GM21737 (cell line): ENCODE results near the gene SSH2.

Experiments used
- ATAC-seq: cut with Tn5 transposase; IDR thresholded peaks from one replicate; pipeline ENCODE4 v1.9.1; 2021; ENCODE audit warnings: mild to moderate bottlenecking, moderate library complexity; ENCODE audit not compliant: unreplicated experiment

SSH2 gene

GRCh38 chr17:29633886-29634285, 296.1 kb downstream of the SSH2 start:
- ATAC-seq, result no peak

- ATAC-seq, result no peak
These were observed 299.3 kb downstream of the SSH2 start for GRCh38 chr17:29630630-29631193.

DNA sequence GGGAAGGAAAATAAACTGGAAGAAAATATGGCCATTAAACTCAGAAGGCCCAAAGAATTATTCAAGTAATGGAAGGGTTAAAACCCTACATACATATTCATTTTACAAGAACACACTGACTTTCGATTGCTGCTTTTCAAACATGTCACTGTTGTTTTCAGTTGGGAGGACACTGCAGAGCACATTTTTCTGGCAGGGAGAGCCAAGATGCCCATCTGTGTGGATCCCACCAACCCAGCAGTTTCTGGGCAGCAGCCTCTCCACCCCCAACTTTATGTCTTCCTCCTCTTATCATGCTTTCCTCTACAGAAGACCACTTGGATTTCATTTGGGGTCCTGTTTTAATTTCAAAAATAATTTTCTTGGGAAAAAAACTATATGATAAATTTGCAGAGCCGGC, 300.2 kb downstream of the SSH2 start:
- no peak for ATAC-seq

DNA sequence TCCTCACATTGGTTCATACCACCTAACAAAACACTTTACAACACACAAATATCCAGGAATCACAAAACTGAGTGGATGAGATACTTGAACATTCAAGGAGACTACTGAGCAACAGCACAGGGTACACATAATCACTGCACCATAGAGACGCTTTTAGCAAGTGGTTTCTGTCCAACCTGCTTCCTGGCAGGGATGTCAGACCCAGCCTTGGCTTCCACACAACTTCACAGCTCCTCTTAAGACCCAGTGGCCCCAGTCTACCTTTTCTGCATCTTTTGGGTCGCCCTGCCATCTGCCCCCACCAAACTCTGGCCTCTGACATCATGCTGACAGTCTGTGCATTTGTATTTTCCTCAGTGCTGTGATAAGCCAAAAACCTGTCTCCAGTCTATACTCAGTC, 301.4 kb downstream of the SSH2 start:
- ATAC-seq, result no peak

DNA sequence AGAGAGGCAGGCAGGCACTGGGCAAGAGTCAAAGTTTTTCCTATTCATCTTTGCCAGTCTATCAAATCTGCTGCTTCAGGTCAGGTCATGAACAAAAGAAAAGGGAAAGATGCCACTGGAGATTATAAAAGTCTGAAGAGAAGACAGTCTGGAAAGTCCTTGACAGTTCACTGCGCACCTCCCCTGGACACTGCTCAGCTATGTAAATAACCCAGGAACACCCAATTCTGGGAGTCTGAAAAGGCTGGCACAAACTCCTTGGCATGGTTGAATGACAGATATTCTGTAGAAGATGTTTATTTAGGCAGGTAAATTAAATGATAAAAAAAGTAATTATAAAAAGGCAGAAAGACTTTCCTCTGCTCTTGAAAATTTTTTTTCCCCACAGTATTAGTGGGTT, 302.1 kb downstream of the SSH2 start:
- no peak for ATAC-seq

- ATAC-seq, result no peak
These were observed 304.8 kb downstream of the SSH2 start for GRCh38 chr17:29625037-29625750.

- no peak for ATAC-seq
These were observed 305.4 kb downstream of the SSH2 start for GRCh38 chr17:29624586-29624985.

DNA sequence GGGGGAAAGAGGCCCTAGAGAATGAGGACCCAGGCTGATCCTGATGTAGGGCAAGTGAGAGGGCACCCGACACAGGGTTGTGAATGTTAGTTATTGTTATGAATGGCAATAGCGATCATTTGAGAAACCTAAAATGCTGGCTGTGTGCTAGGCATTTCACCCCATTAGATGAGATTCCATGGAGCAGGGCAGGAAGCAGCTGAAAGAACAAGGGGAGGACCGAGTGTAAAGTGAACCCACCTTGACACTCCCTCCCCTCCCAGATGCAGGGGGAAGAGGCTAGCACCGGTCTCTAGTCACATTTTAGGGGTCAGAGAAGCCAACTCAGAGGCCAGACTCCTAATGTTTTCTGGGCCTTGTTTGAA, 306.8 kb downstream of the SSH2 start:
- no peak for ATAC-seq

DNA sequence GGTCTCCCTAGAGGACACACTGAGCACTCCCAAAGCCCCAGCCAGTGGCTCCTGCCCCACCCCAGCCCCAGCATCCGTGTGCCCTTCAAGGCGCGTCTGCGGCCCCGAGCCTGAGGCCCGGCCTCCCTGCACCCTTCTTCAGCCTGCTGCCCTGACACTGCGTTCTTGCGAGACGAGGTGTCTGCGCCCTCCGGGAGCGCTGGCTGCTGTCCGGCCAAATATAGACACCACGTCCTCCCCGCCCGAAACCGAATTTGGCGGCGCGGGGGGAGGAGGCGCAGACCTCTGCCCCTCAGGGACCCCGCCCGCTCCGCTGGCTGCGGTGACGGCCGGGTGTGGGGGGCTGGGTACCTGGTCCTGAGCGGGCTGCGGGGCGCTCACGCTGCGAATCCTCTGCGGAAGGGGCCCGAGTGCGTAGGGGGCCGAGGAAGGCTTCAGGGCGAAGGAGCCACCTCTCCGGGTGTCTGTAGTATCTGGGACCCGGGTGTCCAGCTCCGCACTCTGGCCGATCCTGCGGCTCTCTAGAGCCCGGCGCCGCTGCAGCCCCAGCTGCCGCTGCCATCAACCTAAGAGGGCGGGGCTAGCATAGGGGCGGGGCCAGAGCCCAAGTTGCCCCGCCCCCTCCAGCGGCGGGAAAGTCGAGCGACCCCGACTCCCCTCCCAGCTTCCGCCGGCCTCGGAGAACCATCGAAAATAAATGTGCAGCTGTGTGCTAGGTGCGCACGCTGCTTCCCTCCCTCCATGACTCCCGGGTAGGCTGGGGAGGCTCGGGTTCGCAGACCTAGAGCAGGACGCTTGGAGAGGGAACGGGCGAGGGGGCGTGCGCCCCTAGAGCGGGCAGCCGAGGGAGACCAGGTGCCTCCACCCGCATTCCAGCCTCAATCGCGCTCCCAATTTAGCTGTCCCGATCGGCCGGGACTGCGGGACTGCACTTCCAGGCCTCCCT, 307.4 kb downstream of the SSH2 start, which contains the start of gene CORO6:
CORO6 (minus strand) TSS at position 576 of the 946 bp plus-strand sequence. CDS start 1,491 bp downstream, outside the sequence.
- peak; percentile 42 for ATAC-seq

GRCh38 chr17:29621751-29622194, 308.3 kb downstream of the SSH2 start:
- no peak for ATAC-seq

DNA sequence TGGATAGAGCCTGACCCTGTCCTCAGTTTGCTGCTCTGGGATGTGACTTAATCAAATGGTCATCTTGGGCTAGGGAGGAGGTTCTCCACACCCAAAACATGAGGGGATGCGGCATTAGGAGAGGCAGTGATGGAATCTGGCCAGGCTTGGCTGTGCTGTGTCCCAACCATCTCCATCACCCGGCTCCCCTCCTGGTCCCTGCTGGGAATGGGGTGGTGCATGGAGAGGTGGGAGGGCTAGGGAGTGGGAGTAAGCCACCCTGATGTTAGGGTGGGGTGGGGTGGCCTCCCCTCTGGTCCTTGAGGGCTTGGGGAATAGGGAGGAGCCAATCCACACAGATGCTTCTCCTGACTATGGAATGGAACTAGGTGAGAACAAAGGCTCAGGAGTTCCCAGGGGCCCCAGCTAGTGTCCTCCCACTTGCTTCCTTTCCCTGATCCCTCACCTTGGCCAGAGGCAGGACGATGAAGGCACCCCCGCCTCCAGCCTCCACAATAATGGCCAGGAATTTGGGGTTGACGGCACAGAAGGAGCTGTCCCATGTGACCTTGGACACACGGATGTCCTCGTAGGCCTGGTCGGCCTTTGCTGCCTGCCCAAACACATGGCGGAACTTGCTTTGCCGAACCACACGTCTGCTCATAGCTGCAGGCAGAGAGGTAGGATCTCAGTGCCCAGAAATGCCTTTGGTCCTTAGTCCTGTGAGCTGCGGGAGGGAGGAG, 309.1 kb downstream of the SSH2 start:
- no peak for ATAC-seq

- ATAC-seq, result no peak
These were observed 309.8 kb downstream of the SSH2 start for GRCh38 chr17:29620271-29620670.

- no peak for ATAC-seq
These were observed 310.8 kb downstream of the SSH2 start for GRCh38 chr17:29619251-29619650.

DNA sequence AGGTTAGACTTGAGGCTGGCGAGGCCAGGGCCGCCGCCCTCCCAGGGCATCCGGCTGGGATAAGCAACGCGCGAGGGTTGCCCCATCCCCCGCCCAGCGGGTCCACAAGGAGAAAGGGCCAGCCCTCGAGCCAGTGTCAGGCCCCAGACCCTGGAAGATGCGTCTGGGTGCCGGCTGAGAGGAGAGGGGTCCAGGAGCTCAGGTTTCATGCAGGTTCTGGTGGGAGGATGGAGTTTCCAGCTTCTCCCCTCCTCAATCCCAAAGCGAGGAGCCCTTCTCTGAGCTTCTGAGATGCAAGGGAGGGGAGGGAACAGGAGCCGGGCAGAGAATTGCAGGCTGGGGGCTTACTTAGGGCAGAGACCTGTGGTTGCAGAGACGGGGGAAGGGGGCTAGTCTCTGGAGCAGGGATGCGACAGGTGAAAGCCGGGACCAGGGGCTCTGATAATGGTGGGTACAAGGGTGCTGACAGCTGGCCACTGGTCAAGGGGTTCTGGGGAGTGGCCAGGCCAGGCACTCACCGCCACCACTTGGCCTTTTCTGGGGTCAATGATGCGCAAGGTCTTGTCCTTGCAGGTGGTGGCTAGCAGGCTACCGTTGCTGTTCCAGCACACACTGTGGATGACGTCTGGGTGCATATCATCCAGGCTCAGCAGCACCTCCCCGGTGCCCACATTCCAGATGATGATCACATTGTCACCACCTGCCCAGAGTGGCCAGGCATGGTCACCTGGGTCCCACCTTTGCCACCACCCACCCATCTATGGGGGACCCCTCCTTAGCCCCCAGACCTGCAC, 311.6 kb downstream of the SSH2 start:
- ATAC-seq, result no peak

GRCh38 chr17:29617481-29618271, 312.4 kb downstream of the SSH2 start:
- ATAC-seq, result no peak

DNA sequence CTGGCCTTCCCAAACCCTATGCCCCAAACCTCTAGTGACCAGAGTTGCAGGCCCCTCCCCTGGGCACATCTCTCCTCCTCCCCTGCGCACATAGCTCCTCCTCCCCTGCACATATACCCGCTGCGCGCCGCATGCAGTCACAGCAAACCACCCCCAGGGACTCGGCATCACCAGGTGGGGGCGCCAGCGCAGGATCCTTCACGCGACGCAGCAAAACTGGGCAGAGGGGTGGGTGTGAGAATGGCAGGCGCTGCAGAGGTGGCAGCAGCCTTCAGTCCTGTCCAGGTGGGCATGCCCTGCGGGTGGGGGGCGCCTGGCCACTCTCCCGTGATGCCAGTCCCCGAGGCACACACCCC, 312.9 kb downstream of the SSH2 start:
- peak; percentile 45 for ATAC-seq

DNA sequence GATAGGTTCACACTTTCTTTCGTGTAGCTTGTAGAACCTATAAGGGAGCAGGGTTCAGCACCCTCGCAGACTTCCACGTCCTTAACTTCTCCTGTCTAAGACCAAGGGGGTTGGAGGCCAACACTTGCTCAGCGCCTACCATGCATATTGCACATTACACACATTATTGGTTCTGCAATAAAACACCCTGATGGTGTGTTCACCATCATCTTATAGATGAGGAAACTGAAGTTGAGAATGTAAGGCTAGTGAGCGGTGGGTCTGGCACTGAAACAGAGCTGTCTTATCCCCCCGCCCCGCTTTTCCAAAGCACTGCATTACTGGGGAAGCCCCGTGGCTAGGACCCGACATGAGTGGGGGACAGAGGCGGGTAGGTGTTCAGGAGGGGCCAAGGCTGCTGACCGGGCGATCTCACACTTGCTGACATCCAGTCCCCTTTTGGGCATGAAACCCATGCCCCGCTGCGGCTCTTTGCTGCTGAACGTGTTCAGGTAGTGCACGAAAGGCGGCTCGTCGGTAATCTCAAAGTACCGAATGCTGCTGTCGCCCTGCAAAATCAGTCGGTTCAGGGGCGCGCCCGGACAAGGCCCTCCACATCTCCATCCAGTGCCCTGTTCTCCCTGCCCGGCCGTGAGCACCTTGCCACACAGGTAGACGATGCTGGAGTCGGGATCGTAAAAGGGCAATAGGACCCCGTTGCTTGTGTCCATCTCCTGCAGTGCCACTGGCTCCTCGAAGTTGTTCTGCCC, 313.6 kb downstream of the SSH2 start:
- ATAC-seq, result no peak

GRCh38 chr17:29615492-29616299, 314.3 kb downstream of the SSH2 start:
- ATAC-seq, result peak; percentile 49
